Esophagus muscularis mucosa (tissue), 4 donors: ENCODE measurements around the gene AGXT. TPM values are rescaled to one million over a fixed set of nuclear protein-coding genes. Genes with fewer than 3 reads are reported as not detected.

Source experiments
- DNase-seq: peaks from one replicate; pipeline ENCODE4 v3.0.0-alpha.2; 2017; ENCODE audit errors: extremely low spot score
- H3K27ac ChIP-seq, 4 donors: fragments of 200-600 bp; sonication (generic); replicated peaks in 1 of 4; 1 replicate in 3 of 4; 2 replicates in 1 of 4; pipeline ENCODE4 v1.5.1; 2016 to 2019; ENCODE audit warnings: mild to moderate bottlenecking in 1 of 4
- H3K27me3 ChIP-seq, 4 donors: fragments of 200-600 bp; sonication (generic); one replicate each; pipeline versions ENCODE4 v1.5.1 to v1.6.0; 2016 to 2019
- H3K36me3 ChIP-seq, 4 donors: fragments of 200-600 bp; sonication (generic); one replicate each; pipeline ENCODE4 v1.5.1; 2016 to 2019
- H3K4me1 ChIP-seq, 4 donors: fragments of 200-600 bp; sonication (generic); one replicate each; pipeline ENCODE4 v1.5.1; 2016 to 2019
- H3K4me3 ChIP-seq, 4 donors: fragments of 200-600 bp; sonication (generic); 1 replicate in 2 of 4; 2 replicates in 2 of 4; pipeline ENCODE4 v1.5.1; 2016 to 2019; ENCODE audit warnings: mild to moderate bottlenecking in 4 of 4, moderate library complexity in 1 of 4
- H3K9me3 ChIP-seq, 4 donors: fragments of 200-600 bp; sonication (generic); 1 replicate in 3 of 4; 2 replicates in 1 of 4; pipeline ENCODE4 v1.5.1; 2016 to 2019
- EP300 ChIP-seq: sonication (generic); formaldehyde crosslinking; IDR thresholded peaks from one replicate; pipeline ENCODE4 v1.6.1; 2017; ENCODE audit warnings: antibody characterized with exemption
- POLR2A ChIP-seq: fragments of 450-650 bp; IDR thresholded peaks from one replicate; pipeline ENCODE4 v1.6.1; 2017; ENCODE audit warnings: antibody characterized with exemption, moderate library complexity, mild to moderate bottlenecking, low read depth
- POLR2AphosphoS5 ChIP-seq, 2 donors: sonication (generic); formaldehyde crosslinking; IDR thresholded peaks; one replicate each; pipeline ENCODE4 v1.6.1; 2017; ENCODE audit warnings: antibody characterized with exemption in 2 of 2
- WGBS: methylation state at CpG from one replicate; pipeline ENCODE4 v1.1.5; 2018; 5-methylcytosine and 5-hydroxymethylcytosine counted together
- intact Hi-C: fragments of 100-400 bp; cut with DNase I; formaldehyde crosslinking; loops from one replicate; pipeline ENCODE4 v1.15.1; 2023
- total RNA-seq, 4 donors: library from RNA; depleted of rRNA; stranded (reverse); fragments of >200 nt; gene quantifications; one replicate each; pipeline versions ENCODE4 v1.1.0 to v1.2.1, GENCODE V29; 2016
- TF ChIP-seq, protein P1 (sequence below), 3 experiments: fragments of 200-600 bp in 2 of 3; fragments of 450-650 bp in 1 of 3; sonication (generic) in 2 of 3; IDR thresholded peaks; one replicate each; pipeline ENCODE4 v1.5.1; 2017 to 2019; ENCODE audit warnings: antibody characterized with exemption in 3 of 3, mild to moderate bottlenecking in 2 of 3, moderate library complexity in 1 of 3

Gene AGXT
- total RNA-seq, 4 donors from 2014 or later, result not detected

DNA sequence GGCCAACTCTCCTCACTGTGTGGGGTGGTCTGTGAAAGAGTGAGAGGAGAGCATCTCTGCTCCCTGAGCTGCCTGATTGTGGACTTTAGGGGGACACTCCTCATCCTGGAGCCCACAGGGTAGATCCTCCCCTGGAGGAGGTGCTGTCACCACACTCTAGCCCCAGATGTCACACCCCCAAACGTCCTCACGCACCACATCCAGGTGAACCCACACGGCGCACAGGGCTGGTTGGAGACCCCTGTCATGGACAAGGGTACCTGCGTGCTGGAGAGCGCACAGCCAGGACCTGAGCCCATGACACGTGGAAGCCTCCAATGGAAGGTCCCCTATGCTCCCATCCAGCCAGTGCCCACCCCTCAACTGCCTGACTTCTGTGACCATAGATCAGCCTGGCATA, 10.5 kb downstream of the AGXT start:
- Histone ChIP-seq H3K4me3 (no peak overlapping the region), H3K27ac (no peak overlapping the region), H3K4me1 (no peaks in the 10 kb centered on the region), H3K27me3 (no peaks in the 10 kb centered on the region), H3K36me3 (no peaks in the 10 kb centered on the region), H3K9me3 (no peaks in the 10 kb centered on the region)
- no peak for DNase-seq
- WGBS, result 74% methylated on average over 6 of the region's 7 CpGs
- intact Hi-C loops, result no loop called here
- TF ChIP-seq, protein P1, sequence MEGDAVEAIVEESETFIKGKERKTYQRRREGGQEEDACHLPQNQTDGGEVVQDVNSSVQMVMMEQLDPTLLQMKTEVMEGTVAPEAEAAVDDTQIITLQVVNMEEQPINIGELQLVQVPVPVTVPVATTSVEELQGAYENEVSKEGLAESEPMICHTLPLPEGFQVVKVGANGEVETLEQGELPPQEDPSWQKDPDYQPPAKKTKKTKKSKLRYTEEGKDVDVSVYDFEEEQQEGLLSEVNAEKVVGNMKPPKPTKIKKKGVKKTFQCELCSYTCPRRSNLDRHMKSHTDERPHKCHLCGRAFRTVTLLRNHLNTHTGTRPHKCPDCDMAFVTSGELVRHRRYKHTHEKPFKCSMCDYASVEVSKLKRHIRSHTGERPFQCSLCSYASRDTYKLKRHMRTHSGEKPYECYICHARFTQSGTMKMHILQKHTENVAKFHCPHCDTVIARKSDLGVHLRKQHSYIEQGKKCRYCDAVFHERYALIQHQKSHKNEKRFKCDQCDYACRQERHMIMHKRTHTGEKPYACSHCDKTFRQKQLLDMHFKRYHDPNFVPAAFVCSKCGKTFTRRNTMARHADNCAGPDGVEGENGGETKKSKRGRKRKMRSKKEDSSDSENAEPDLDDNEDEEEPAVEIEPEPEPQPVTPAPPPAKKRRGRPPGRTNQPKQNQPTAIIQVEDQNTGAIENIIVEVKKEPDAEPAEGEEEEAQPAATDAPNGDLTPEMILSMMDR (IDR thresholded peaks at IDR 0.05), result no peak
- TF ChIP-seq POLR2AphosphoS5 (IDR thresholded peaks at IDR 0.05), result no peak
- no peak for TF ChIP-seq POLR2A
- no peak for TF ChIP-seq EP300

DNA sequence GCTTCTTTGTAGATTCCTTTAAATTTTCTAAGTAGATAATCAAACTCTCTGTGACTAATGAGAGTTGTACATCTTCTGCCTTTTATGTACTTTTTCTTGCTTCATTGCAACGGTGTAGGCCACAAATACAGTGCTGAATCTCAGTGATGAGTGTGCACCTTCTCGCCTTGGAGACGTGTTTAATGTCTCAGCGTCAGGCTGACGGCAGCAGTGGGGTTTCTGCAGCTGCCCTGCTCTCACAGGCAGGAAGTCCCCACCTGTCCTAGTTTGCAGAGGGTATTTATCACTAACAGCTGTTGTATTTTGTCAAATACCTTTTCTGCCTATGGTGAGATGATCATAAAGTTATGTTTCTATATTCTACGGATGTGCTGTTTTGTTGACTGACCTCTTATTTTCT, 13.3 kb downstream of the AGXT start:
- intact Hi-C loops, result no loop called here

DNA sequence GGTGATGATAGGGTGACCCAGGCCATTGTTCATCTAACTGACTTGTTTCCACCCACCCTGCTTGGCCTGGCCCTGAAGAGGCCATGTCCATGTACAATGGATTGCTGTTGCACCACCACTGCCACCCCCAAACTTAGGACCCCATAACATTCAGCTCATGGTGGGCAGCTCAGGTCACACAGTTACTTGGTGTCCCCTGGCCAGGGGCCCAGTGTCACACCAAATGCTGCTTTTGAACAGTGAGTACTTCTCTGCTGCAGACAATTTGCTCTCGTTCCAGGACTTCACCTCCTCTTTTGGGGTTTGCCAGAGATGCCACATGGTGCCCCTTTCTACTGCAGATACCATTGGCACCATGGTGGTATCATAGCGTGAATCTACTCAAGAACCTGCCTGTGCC, 15.6 kb downstream of the AGXT start:
- intact Hi-C loops, result no loop called here
- Histone ChIP-seq H3K4me3 (no peak overlapping the region), H3K4me1 (no peaks in the 10 kb centered on the region), H3K27ac (no peak overlapping the region), H3K27me3 (no peaks in the 10 kb centered on the region), H3K36me3 (no peaks in the 10 kb centered on the region), H3K9me3 (no peaks in the 10 kb centered on the region)
- TF ChIP-seq POLR2A, result no peak
- TF ChIP-seq, protein P1 (IDR thresholded peaks at IDR 0.05), result no peak
- no peak for TF ChIP-seq EP300
- no peak for TF ChIP-seq POLR2AphosphoS5 (IDR thresholded peaks at IDR 0.05)
- WGBS, result 100% methylated on average over 2 of the region's 2 CpGs
- no peak for DNase-seq

More for the DNA sequence above, 13.3 kb downstream of the AGXT start:
- TF ChIP-seq POLR2A (no peak), POLR2AphosphoS5 (IDR thresholded peaks at IDR 0.05) (no peak), EP300 (no peak)
- TF ChIP-seq, protein P1 (IDR thresholded peaks at IDR 0.05), result no peak
- no peaks in the 10 kb centered on the region for H3K4me1 ChIP-seq
- no peaks in the 10 kb centered on the region for H3K9me3 ChIP-seq
- no peaks in the 10 kb centered on the region for H3K27me3 ChIP-seq
- 44% methylated on average over 6 of the region's 6 CpGs for WGBS
- H3K36me3 ChIP-seq, result no peaks in the 10 kb centered on the region
- DNase-seq, result no peak
- no peak overlapping the region for H3K27ac ChIP-seq
- H3K4me3 ChIP-seq, result no peak overlapping the region

DNA sequence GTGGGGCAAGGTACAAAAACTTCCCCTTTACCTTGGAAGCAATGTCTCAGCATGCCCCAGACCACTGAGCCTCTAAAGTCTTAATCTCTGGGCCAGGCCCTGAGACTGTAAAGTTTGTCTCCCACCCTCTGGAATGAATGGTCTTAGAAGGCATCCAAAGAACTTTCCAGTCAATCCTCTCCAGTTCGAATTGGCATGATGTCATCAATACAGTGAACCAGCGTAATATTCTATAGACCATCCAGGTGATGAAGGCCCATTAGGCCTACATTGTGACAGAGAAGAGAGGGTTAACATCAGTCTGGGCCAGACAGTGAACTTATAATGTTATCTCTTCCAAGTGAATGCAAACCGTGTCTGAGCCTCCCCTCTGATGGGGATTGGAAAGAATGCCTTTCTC, 16.1 kb downstream of the AGXT start:
- Histone ChIP-seq H3K9me3 (no peaks in the 10 kb centered on the region), H3K4me1 (no peaks in the 10 kb centered on the region), H3K4me3 (no peak overlapping the region), H3K27ac (no peak overlapping the region), H3K36me3 (no peaks in the 10 kb centered on the region), H3K27me3 (no peaks in the 10 kb centered on the region)
- intact Hi-C loops, result no loop called here
- WGBS, result 70% methylated on average over 3 of the region's 3 CpGs
- DNase-seq, result no peak
- TF ChIP-seq EP300, result no peak
- TF ChIP-seq POLR2AphosphoS5 (IDR thresholded peaks at IDR 0.05), result no peak
- TF ChIP-seq, protein P1 (IDR thresholded peaks at IDR 0.05), result no peak
- TF ChIP-seq POLR2A, result no peak

DNA sequence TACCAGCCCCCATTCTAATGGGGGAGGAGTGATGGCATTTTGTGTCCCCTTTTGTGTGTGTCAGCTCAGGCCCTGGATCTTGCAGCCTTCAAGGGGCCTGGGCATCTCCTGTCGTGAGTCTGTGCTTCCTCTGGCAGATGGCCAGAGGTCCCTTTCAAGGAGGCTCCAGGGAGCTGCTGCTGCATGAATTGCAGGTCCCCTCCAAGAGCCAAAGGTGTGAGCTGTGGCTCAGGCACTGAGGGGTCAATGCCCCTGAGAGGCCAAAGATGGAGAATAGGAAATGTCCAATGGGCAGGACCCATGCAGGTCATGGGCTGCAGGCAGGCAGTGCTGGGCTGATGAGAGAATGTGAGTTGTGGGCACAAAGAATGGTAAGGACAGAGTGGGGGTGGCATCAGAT, 16.9 kb downstream of the AGXT start:
- Histone ChIP-seq H3K9me3 (no peaks in the 10 kb centered on the region), H3K27me3 (no peaks in the 10 kb centered on the region), H3K27ac (no peak overlapping the region), H3K36me3 (no peaks in the 10 kb centered on the region), H3K4me3 (no peak overlapping the region), H3K4me1 (no peaks in the 10 kb centered on the region)
- DNase-seq, result no peak
- TF ChIP-seq, protein P1 (IDR thresholded peaks at IDR 0.05), result no peak
- no peak for TF ChIP-seq POLR2AphosphoS5 (IDR thresholded peaks at IDR 0.05)
- no peak for TF ChIP-seq POLR2A
- no peak for TF ChIP-seq EP300
- WGBS, result 38% methylated on average over 1 of the region's 1 CpG
- intact Hi-C loops, result no loop called here
